ENCODE data around the gene UAP1L1. TPM values are rescaled to one million over a fixed set of nuclear protein-coding genes. Genes with fewer than 3 reads are reported as not detected.
A peak's percentile ranks its signal among the peaks of the same experiment; 100 is the strongest.

The UAP1L1 gene
- total and polyA plus RNA-seq, 8 donors, result 5.2 to 14.4 (median 6.2) TPM

GRCh38 chr9:137034039-137034708 is 43.1 kb upstream of the UAP1L1 start:
- Histone ChIP-seq H3K27me3 (no peaks in the 10 kb centered on the region), H3K27ac (no peak overlapping the region), H3K9me3 (no peaks in the 10 kb centered on the region), H3K36me3 (peaks cover 0 to 4% (median 0%) of the 10 kb centered on the region in 3 donors), H3K4me3 (no peak overlapping the region), H3K4me1 (peaks cover under 1 to 2% (median under 1%) of the 10 kb centered on the region in 3 donors)
- DNase-seq (no peak), FAIRE-seq (no peak), ATAC-seq (no peak)
- TF ChIP-seq CTCF (IDR thresholded peaks at IDR 0.05), result no peak
- intact Hi-C loops (cut with DNase I), result loop anchor here in 1 of 3 donors (5.0 kb wide), 1 partner anchor 262 kb away; no protein-coding TSS in a partner anchor
- 54 to 82% methylated on average over 10 to 15 of the region's 15 CpGs for WGBS, 2 donors

GRCh38 chr9:137034709-137035506 is 42.4 kb upstream of the UAP1L1 start:
- Histone ChIP-seq H3K9me3 (no peaks in the 10 kb centered on the region), H3K4me3 (no peak overlapping the region), H3K36me3 (peaks cover 0 to 7% (median 0%) of the 10 kb centered on the region in 3 donors), H3K27ac (no peak overlapping the region), H3K27me3 (no peaks in the 10 kb centered on the region), H3K4me1 (no peaks in the 10 kb centered on the region)
- 17 to 20% methylated on average over 24 of the region's 24 CpGs for WGBS, 2 donors
- ATAC-seq (peak; percentile 82 to 91 (median 90)), DNase-seq (peak; percentile 73 to 95 (median 88)), FAIRE-seq (no peak)
- intact Hi-C loops (cut with DNase I), result loop anchor here in 2 of 3 donors (5.0 kb wide), 3 partner anchors 88 to 263 kb away; partner anchors contain the start of gene C8G (in 1 of the 2)
- peak; percentile 80 to 88 (median 83) for TF ChIP-seq CTCF (IDR thresholded peaks at IDR 0.05)

- Histone ChIP-seq H3K4me1 (no peaks in the 10 kb centered on the region), H3K36me3 (peaks cover 0 to 7% (median 0%) of the 10 kb centered on the region in 3 donors), H3K9me3 (no peaks in the 10 kb centered on the region), H3K27me3 (no peaks in the 10 kb centered on the region), H3K27ac (no peak overlapping the region), H3K4me3 (no peak overlapping the region)
- ATAC-seq, result peak; percentile 3 to 18 (median 6)
- DNase-seq, result no peak
- no peak for FAIRE-seq
- TF ChIP-seq CTCF (IDR thresholded peaks at IDR 0.05), result no peak
- 28 to 33% methylated on average over 9 of the region's 9 CpGs for WGBS, 2 donors
- intact Hi-C loops (cut with DNase I), result loop anchor here in 2 of 3 donors (5.0 kb wide), 2 partner anchors 88 to 248 kb away; partner anchors contain the start of gene C8G (in 1 of the 2)
These were observed 41.8 kb upstream of the UAP1L1 start for GRCh38 chr9:137035507-137035834.

GRCh38 chr9:137035937-137036336 is 41.4 kb upstream of the UAP1L1 start:
- no peak for TF ChIP-seq CTCF (IDR thresholded peaks at IDR 0.05)
- FAIRE-seq (no peak), DNase-seq (no peak), ATAC-seq (peak in 1 of 4 donors; percentile 5)
- H3K27ac ChIP-seq, result no peak overlapping the region
- H3K4me1 ChIP-seq, result no peaks in the 10 kb centered on the region
- intact Hi-C loops (cut with DNase I), result loop anchor here in 2 of 3 donors (5.0 kb wide), 2 partner anchors 89 to 249 kb away; partner anchors contain the start of gene C8G (in 1 of the 2)
- H3K9me3 ChIP-seq, result no peaks in the 10 kb centered on the region
- H3K36me3 ChIP-seq, result peaks cover 0 to 7% (median 0%) of the 10 kb centered on the region in 3 donors
- H3K27me3 ChIP-seq, result no peaks in the 10 kb centered on the region
- no peak overlapping the region for H3K4me3 ChIP-seq
- 66 to 74% methylated on average over 8 of the region's 8 CpGs for WGBS, 2 donors

Data from pancreas (tissue), 10 donors.